WTC11 (cell line): ENCODE data around the gene MALT1. TPM values are rescaled to one million over a fixed set of nuclear protein-coding genes. Genes with fewer than 3 reads are reported as not detected.

ENCODE experiments used
- ATAC-seq: fragments of 200-7000 bp; cut with Tn5 transposase; 2 replicates; pipeline ENCODE4 v1.10.0; 2021; ENCODE audit warnings: mild to moderate bottlenecking, moderate library complexity
- CTCF ChIA-PET: fragments of 300-600 bp; sonication (Branson Sonifier 250); formaldehyde crosslinking; loops from one replicate; lab custom pipeline; 2021; ENCODE audit warnings: antibody characterized with exemption; lab: Charles Lee
- POLR2A ChIA-PET: fragments of 350-600 bp; sonication (Branson Sonifier 250); formaldehyde crosslinking; loops from one replicate; lab custom pipeline; 2021; ENCODE audit warnings: antibody characterized with exemption; lab: Charles Lee
- DNase-seq: peaks from one replicate; pipeline ENCODE4 v3.0.0; 2021; ENCODE audit warnings: low spot score
- H3K27ac Mint-ChIP-seq: 2 replicates; pipeline ENCODE4 v1.8.0; 2021; ENCODE audit warnings: mixed read lengths
- H3K27me3 Mint-ChIP-seq: 2 replicates; pipeline ENCODE4 v1.8.0; 2021; ENCODE audit warnings: low read depth, mild to moderate bottlenecking, moderate library complexity, mixed read lengths
- H3K36me3 Mint-ChIP-seq: 2 replicates; pipeline ENCODE4 v1.8.0; 2021; ENCODE audit warnings: mixed read lengths
- H3K4me1 Mint-ChIP-seq: 2 replicates; pipeline ENCODE4 v1.8.0; 2022; ENCODE audit warnings: mixed read lengths
- H3K4me3 Mint-ChIP-seq: 2 replicates; pipeline ENCODE4 v1.8.0; 2021; ENCODE audit warnings: mild to moderate bottlenecking, moderate library complexity, mixed read lengths
- H3K9me3 Mint-ChIP-seq: 2 replicates; pipeline ENCODE4 v1.8.0; 2021; ENCODE audit warnings: mixed read lengths
- AR ChIP-seq: fragments of 250-450 bp; sonication (Bioruptor Pico); IDR thresholded peaks from 2 replicates; pipeline ENCODE4 v1.9.0; 2021; ENCODE audit warnings: mild to moderate bottlenecking
- CBFB ChIP-seq: sonication (generic); formaldehyde crosslinking; IDR thresholded peaks from 2 replicates; pipeline ENCODE4 v1.8.1; 2022; ENCODE audit warnings: mild to moderate bottlenecking, low read depth, missing genetic modification reagents
- ELF4 ChIP-seq: sonication (generic); formaldehyde crosslinking; IDR thresholded peaks from 2 replicates; pipeline ENCODE4 v1.8.1; 2022; ENCODE audit warnings: low read depth, mild to moderate bottlenecking, moderate library complexity, missing genetic modification reagents
- EMX1 ChIP-seq: fragments of 250-450 bp; sonication (Bioruptor Pico); IDR thresholded peaks from 2 replicates; pipeline ENCODE4 v1.8.0; 2021; ENCODE audit warnings: mild to moderate bottlenecking
- GABPB1 ChIP-seq: sonication (generic); formaldehyde crosslinking; IDR thresholded peaks from 2 replicates; pipeline ENCODE4 v1.8.1; 2023; ENCODE audit warnings: mild to moderate bottlenecking, missing genetic modification reagents
- KAT7 ChIP-seq: sonication (generic); formaldehyde crosslinking; IDR thresholded peaks from 2 replicates; pipeline ENCODE4 v1.8.1; 2023; ENCODE audit warnings: missing genetic modification reagents, mild to moderate bottlenecking, borderline replicate concordance
- MXD4 ChIP-seq: fragments of 250-450 bp; sonication (Bioruptor Pico); IDR thresholded peaks from 2 replicates; pipeline ENCODE4 v1.8.0; 2021; ENCODE audit warnings: mild to moderate bottlenecking, moderate library complexity, borderline replicate concordance
- NFE2L1 ChIP-seq: sonication (generic); formaldehyde crosslinking; IDR thresholded peaks from 2 replicates; pipeline ENCODE4 v1.8.1; 2023; ENCODE audit warnings: missing genetic modification reagents
- NR1H2 ChIP-seq: sonication (generic); formaldehyde crosslinking; IDR thresholded peaks from 2 replicates; pipeline ENCODE4 v1.9.0; 2021; ENCODE audit warnings: mild to moderate bottlenecking, moderate library complexity, missing genetic modification reagents
- NR3C1 ChIP-seq: sonication (generic); formaldehyde crosslinking; conservative IDR thresholded peaks from 2 replicates; pipeline ENCODE4 v1.8.1; 2023; ENCODE audit warnings: low read depth, mild to moderate bottlenecking, missing genetic modification reagents
- PRRX2 ChIP-seq: fragments of 250-450 bp; sonication (Bioruptor Pico); IDR thresholded peaks from 2 replicates; pipeline ENCODE4 v1.8.0; 2021; ENCODE audit warnings: mild to moderate bottlenecking
- TEAD1 ChIP-seq: sonication (generic); formaldehyde crosslinking; IDR thresholded peaks from 2 replicates; pipeline ENCODE4 v1.8.0; 2022; ENCODE audit warnings: mild to moderate bottlenecking, missing genetic modification reagents
- TEAD4 ChIP-seq: sonication (generic); formaldehyde crosslinking; IDR thresholded peaks from 2 replicates; pipeline ENCODE4 v1.8.0; 2022; ENCODE audit warnings: mild to moderate bottlenecking, missing genetic modification reagents
- ZNF416 ChIP-seq: fragments of 250-450 bp; sonication (Bioruptor Pico); IDR thresholded peaks from 2 replicates; pipeline ENCODE4 v1.9.0; 2021; ENCODE audit warnings: mild to moderate bottlenecking, inconsistent platforms
- ZNF423 ChIP-seq: fragments of 250-450 bp; sonication (Bioruptor Pico); IDR thresholded peaks from 2 replicates; pipeline ENCODE4 v2.1.2; 2022; ENCODE audit warnings: mild to moderate bottlenecking, moderate library complexity
- ZNF512 ChIP-seq: sonication (generic); formaldehyde crosslinking; IDR thresholded peaks from 2 replicates; pipeline ENCODE4 v1.8.1; 2022; ENCODE audit warnings: missing genetic modification reagents, borderline replicate concordance
- ZNF532 ChIP-seq: fragments of 250-450 bp; sonication (Bioruptor Pico); IDR thresholded peaks from 2 replicates; pipeline ENCODE4 v1.9.0; 2021; ENCODE audit warnings: mild to moderate bottlenecking, borderline replicate concordance
- ZNF671 ChIP-seq: fragments of 250-450 bp; sonication (Bioruptor Pico); IDR thresholded peaks from 2 replicates; pipeline ENCODE4 v1.8.0; 2021; ENCODE audit warnings: mild to moderate bottlenecking
- total RNA-seq: library from RNA; stranded (reverse); gene quantifications from 3 replicates; pipeline ENCODE4 v1.2.3, GENCODE V29; 2021
- TF ChIP-seq, protein P1 (sequence below): fragments of 250-450 bp; sonication (Bioruptor Pico); IDR thresholded peaks from 2 replicates; pipeline ENCODE4 v2.1.2; 2022; ENCODE audit warnings: mild to moderate bottlenecking, moderate library complexity
- TF ChIP-seq, protein P2 (sequence below): sonication (generic); formaldehyde crosslinking; IDR thresholded peaks from 2 replicates; pipeline ENCODE4 v1.8.1; 2023; ENCODE audit warnings: mild to moderate bottlenecking, missing genetic modification reagents, moderate library complexity
- TF ChIP-seq, protein P3 (sequence below): sonication (generic); formaldehyde crosslinking; IDR thresholded peaks from 2 replicates; pipeline ENCODE4 v1.8.0; 2023; ENCODE audit warnings: missing genetic modification reagents, mild to moderate bottlenecking, borderline replicate concordance
- TF ChIP-seq, protein P4 (sequence below): sonication (generic); formaldehyde crosslinking; IDR thresholded peaks from 2 replicates; pipeline ENCODE4 v1.8.0; 2022; ENCODE audit warnings: mild to moderate bottlenecking, missing genetic modification reagents

MALT1 gene
- total RNA-seq, 1 experiment from 2014 or later = 13.2 TPM

DNA sequence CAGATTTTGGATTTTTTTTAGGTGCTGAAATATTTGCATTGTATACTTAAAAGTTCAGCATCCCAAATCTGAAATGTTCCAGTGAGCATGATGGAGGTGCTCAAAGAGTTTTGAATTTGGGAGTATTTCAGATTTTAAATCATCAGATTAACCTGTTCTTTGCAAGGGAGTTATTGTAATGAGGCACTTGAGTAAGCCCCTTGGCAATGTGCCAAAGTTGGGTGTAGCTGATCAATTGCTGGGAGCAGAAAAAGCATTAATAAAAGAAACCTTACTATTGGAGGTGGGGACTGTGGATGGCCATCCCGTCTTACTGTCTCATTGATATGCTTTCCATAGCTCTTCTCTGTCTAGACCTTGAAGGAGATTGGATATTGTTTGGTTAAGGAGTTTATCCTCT lies 28.3 kb downstream of the MALT1 start:
- TF ChIP-seq, protein P1, sequence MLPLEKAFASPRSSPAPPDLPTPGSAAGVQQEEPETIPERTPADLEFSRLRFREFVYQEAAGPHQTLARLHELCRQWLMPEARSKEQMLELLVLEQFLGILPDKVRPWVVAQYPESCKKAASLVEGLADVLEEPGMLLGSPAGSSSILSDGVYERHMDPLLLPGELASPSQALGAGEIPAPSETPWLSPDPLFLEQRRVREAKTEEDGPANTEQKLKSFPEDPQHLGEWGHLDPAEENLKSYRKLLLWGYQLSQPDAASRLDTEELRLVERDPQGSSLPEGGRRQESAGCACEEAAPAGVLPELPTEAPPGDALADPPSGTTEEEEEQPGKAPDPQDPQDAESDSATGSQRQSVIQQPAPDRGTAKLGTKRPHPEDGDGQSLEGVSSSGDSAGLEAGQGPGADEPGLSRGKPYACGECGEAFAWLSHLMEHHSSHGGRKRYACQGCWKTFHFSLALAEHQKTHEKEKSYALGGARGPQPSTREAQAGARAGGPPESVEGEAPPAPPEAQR (CRISPR knock-in tag) = no peak
- no peak for TF ChIP-seq ZNF512 (CRISPR knock-in tag)
- TF ChIP-seq GABPB1 = no peak
- no peak for TF ChIP-seq AR (CRISPR knock-in tag)
- TF ChIP-seq, protein P2, sequence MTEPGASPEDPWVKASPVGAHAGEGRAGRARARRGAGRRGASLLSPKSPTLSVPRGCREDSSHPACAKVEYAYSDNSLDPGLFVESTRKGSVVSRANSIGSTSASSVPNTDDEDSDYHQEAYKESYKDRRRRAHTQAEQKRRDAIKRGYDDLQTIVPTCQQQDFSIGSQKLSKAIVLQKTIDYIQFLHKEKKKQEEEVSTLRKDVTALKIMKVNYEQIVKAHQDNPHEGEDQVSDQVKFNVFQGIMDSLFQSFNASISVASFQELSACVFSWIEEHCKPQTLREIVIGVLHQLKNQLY = no peak
- no peak for TF ChIP-seq ZNF532 (CRISPR knock-in tag)
- TF ChIP-seq NR1H2 (CRISPR knock-in tag) = no peak
- no peak for TF ChIP-seq CBFB (CRISPR knock-in tag)
- TF ChIP-seq PRRX2 (CRISPR knock-in tag) = no peak
- no peak for TF ChIP-seq TEAD1
- no peak for TF ChIP-seq KAT7 (CRISPR knock-in tag)
- TF ChIP-seq NR3C1 (CRISPR knock-in tag) = no peak
- TF ChIP-seq TEAD4 (CRISPR knock-in tag) = no peak
- TF ChIP-seq ELF4 (CRISPR knock-in tag) = no peak
- no peak for TF ChIP-seq MXD4 (CRISPR knock-in tag)
- TF ChIP-seq ZNF423 (CRISPR knock-in tag) = no peak
- DNase-seq (no peak), ATAC-seq (no peak)
- ChIA-PET CTCF (no interaction called here), POLR2A (no interaction called here)
- Mint-ChIP-seq H3K27ac (no peak overlapping the region), H3K4me1 (peaks cover 15% of the 10 kb centered on the region), H3K4me3 (no peak overlapping the region), H3K36me3 (peaks cover 18% of the 10 kb centered on the region), H3K9me3 (peaks cover 5% of the 10 kb centered on the region), H3K27me3 (no peaks in the 10 kb centered on the region)

DNA sequence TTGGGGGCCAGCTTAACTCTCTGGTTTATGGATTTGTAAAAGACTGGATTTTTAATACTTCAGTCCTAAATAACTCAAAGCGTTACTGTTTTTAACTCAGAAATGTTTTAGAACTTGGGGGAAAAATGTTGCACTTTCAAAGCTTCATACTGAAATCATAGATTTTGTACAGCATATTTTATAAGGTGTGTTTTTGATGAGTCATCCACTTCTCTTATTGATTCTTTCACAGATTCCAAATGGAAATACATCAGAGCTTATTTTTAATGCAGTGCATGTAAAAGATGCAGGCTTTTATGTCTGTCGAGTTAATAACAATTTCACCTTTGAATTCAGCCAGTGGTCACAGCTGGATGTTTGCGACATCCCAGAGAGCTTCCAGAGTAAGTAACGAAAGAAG lies 28.9 kb downstream of the MALT1 start:
- POLR2A ChIA-PET = no interaction called here
- ATAC-seq (no peak), DNase-seq (no peak)
- Mint-ChIP-seq H3K27ac (no peak overlapping the region), H3K27me3 (no peaks in the 10 kb centered on the region), H3K36me3 (peaks cover 15% of the 10 kb centered on the region), H3K9me3 (no peaks in the 10 kb centered on the region), H3K4me3 (no peak overlapping the region), H3K4me1 (peaks cover 10% of the 10 kb centered on the region)
- CTCF ChIA-PET = no interaction called here
- no peak for TF ChIP-seq EMX1 (CRISPR knock-in tag)
- no peak for TF ChIP-seq ZNF416
- no peak for TF ChIP-seq ZNF671 (CRISPR knock-in tag)
- TF ChIP-seq, protein P3, sequence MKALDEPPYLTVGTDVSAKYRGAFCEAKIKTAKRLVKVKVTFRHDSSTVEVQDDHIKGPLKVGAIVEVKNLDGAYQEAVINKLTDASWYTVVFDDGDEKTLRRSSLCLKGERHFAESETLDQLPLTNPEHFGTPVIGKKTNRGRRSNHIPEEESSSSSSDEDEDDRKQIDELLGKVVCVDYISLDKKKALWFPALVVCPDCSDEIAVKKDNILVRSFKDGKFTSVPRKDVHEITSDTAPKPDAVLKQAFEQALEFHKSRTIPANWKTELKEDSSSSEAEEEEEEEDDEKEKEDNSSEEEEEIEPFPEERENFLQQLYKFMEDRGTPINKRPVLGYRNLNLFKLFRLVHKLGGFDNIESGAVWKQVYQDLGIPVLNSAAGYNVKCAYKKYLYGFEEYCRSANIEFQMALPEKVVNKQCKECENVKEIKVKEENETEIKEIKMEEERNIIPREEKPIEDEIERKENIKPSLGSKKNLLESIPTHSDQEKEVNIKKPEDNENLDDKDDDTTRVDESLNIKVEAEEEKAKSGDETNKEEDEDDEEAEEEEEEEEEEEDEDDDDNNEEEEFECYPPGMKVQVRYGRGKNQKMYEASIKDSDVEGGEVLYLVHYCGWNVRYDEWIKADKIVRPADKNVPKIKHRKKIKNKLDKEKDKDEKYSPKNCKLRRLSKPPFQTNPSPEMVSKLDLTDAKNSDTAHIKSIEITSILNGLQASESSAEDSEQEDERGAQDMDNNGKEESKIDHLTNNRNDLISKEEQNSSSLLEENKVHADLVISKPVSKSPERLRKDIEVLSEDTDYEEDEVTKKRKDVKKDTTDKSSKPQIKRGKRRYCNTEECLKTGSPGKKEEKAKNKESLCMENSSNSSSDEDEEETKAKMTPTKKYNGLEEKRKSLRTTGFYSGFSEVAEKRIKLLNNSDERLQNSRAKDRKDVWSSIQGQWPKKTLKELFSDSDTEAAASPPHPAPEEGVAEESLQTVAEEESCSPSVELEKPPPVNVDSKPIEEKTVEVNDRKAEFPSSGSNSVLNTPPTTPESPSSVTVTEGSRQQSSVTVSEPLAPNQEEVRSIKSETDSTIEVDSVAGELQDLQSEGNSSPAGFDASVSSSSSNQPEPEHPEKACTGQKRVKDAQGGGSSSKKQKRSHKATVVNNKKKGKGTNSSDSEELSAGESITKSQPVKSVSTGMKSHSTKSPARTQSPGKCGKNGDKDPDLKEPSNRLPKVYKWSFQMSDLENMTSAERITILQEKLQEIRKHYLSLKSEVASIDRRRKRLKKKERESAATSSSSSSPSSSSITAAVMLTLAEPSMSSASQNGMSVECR (CRISPR knock-in tag) = no peak
- TF ChIP-seq NFE2L1 (CRISPR knock-in tag) = no peak
- TF ChIP-seq, protein P4, sequence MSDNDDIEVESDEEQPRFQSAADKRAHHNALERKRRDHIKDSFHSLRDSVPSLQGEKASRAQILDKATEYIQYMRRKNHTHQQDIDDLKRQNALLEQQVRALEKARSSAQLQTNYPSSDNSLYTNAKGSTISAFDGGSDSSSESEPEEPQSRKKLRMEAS = no peak
